Kidney capillary endothelial cell (primary cell): ENCODE measurements around the gene NAB2.
A peak's percentile ranks its signal among the peaks of the same experiment; 100 is the strongest.
"Not testable (repeated sequence)": the region's sequence is repeated elsewhere in the genome, so short reads cannot be mapped to it uniquely, and the experiment has no call there.

Source experiments
- DNase-seq: peaks from one replicate; pipeline ENCODE4 v3.0.0-alpha.2; 2018; ENCODE audit warnings: low spot score

NAB2 gene

GRCh38 chr12:57066245-57066644 lies 22.7 kb upstream of the NAB2 start:
- DNase-seq: no peak

- DNase-seq: peak; percentile 67
Observed at GRCh38 chr12:57069523-57069922, 19.4 kb upstream of the NAB2 start.

GRCh38 chr12:57072661-57073060 lies 16.3 kb upstream of the NAB2 start:
- DNase-seq: no peak

GRCh38 chr12:57073566-57074450 lies 15.1 kb upstream of the NAB2 start:
- DNase-seq: not testable (repeated sequence)

GRCh38 chr12:57078519-57079404 lies 10.2 kb upstream of the NAB2 start, which contains the start of gene NEMP1:
NEMP1 (minus strand) TSS chr12:57078791; CDS start chr12:57078745, 46 bp downstream.
- DNase-seq: peak; percentile 100

- DNase-seq: no peak
Observed at GRCh38 chr12:57079821-57080220, 9.1 kb upstream of the NAB2 start.

GRCh38 chr12:57080855-57081254 lies 8.1 kb upstream of the NAB2 start:
- no peak for DNase-seq

GRCh38 chr12:57085999-57086492 lies 2.9 kb upstream of the NAB2 start:
- no peak for DNase-seq

- peak; percentile 78 for DNase-seq
Observed at GRCh38 chr12:57086493-57087009, 2.4 kb upstream of the NAB2 start.

GRCh38 chr12:57087010-57087690 lies 1.8 kb upstream of the NAB2 start:
- DNase-seq: peak; percentile 83

- peak; percentile 95 for DNase-seq
Observed at GRCh38 chr12:57087691-57088353, 1.1 kb upstream of the NAB2 start.

GRCh38 chr12:57089271-57090245 lies 644 bp downstream of the NAB2 start:
- peak; percentile 74 for DNase-seq

- no peak for DNase-seq
Observed at GRCh38 chr12:57090490-57090889, 1.6 kb downstream of the NAB2 start.

- DNase-seq: no peak
Observed at GRCh38 chr12:57090924-57091637, 2.2 kb downstream of the NAB2 start.

- DNase-seq: no peak
Observed at GRCh38 chr12:57091638-57092528, 3.0 kb downstream of the NAB2 start.

GRCh38 chr12:57092529-57092862 lies 3.6 kb downstream of the NAB2 start:
- DNase-seq: no peak

- no peak for DNase-seq
Observed at GRCh38 chr12:57092876-57093414, 4.0 kb downstream of the NAB2 start.
